ENCODE results near the gene TPPP.

The TPPP gene

DNA sequence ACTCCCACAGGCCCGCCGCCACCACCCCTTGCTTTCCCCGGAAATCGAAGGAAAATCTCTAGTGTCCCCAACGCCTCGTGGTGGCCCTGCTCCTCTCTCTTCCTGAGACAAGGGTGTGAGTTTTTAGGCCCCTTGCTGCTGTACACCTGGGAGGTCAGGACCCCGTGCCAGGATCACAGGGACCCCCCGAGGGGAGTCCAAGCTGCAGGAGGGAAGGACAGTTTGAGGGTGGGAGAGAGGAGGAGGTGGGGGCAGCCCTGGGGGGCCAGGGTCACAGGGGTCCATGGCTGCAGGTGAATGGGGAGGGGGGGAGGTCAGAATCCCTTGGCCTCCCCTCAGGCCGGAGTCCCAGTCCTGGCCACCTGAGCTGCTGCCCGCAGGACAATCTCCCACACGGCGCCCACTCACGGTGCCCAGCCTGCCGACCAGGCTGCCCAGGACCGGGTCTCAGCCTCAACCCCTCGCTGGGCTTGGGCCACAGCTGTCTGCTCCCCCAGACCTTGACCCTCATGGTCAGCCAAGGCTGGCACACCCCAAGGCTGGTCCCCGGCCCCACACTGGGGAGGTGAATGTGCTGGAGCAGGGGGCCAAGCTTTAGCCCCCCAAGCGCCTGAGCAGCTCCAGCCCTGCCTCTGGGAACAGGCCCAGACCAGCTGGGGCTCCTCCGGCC, 19.9 kb downstream of the TPPP start:
- no peak for TF ChIP-seq CTCF (IDR thresholded peaks at IDR 0.05; ENCODE audit: insufficient read depth, low read depth, low read length, missing control alignments)
- no peak overlapping the region for H3K4me3 ChIP-seq (ENCODE audit: low read length)
- DNase-seq (ENCODE audit: low read depth), result no peak

DNA sequence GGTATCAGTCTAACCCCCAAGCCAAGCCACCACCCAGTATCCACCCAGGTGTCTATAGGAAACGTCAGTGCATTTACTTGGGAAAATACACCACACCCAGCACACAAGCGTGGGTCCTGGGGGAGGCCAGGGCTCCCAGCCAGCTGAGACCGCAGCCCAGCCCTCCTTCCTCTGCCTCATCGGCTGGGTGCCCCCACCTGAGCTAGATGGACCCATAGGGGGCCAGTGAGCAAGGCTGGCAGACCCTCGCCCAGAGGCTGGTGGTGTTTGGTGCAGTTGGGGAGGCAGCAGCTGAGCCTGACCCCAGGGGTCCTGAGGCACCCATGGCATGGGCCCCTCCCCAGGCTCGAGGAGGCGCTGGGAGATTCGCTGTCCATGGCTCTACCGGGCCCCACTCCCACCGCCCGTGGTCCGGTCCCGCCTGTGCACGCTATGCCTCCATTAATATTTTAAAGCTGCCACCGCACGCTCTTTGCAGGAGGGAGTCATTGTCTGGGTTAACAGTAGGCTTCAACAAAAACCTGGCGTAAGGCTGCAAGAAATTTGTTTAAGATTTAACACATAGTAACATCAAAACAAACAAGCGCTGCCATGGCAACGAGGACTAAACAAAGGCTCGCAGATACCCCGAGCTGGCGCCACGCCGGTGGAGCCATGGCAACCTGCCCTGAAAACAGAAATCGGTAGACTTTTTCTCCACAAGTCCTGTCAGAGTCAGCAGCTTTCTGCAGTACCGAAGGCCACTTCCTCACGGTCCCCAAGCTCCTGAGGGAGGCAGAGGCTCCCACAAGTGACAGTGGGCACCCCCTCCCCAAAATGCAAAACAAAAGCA, 20.6 kb downstream of the TPPP start:
- TF ChIP-seq CTCF (IDR thresholded peaks at IDR 0.05; ENCODE audit: insufficient read depth, low read depth, low read length, missing control alignments), result no peak
- peak; percentile 72 for DNase-seq (ENCODE audit: low read depth)
- H3K4me3 ChIP-seq (ENCODE audit: low read length), result no peak overlapping the region

GRCh38 chr5:671459-672328, 21.5 kb downstream of the TPPP start:
- peak; percentile 92 for TF ChIP-seq CTCF (IDR thresholded peaks at IDR 0.05; ENCODE audit: insufficient read depth, low read depth, low read length, missing control alignments)
- H3K4me3 ChIP-seq (ENCODE audit: low read length), result no peak overlapping the region
- peak; percentile 57 for DNase-seq (ENCODE audit: low read depth)

DNA sequence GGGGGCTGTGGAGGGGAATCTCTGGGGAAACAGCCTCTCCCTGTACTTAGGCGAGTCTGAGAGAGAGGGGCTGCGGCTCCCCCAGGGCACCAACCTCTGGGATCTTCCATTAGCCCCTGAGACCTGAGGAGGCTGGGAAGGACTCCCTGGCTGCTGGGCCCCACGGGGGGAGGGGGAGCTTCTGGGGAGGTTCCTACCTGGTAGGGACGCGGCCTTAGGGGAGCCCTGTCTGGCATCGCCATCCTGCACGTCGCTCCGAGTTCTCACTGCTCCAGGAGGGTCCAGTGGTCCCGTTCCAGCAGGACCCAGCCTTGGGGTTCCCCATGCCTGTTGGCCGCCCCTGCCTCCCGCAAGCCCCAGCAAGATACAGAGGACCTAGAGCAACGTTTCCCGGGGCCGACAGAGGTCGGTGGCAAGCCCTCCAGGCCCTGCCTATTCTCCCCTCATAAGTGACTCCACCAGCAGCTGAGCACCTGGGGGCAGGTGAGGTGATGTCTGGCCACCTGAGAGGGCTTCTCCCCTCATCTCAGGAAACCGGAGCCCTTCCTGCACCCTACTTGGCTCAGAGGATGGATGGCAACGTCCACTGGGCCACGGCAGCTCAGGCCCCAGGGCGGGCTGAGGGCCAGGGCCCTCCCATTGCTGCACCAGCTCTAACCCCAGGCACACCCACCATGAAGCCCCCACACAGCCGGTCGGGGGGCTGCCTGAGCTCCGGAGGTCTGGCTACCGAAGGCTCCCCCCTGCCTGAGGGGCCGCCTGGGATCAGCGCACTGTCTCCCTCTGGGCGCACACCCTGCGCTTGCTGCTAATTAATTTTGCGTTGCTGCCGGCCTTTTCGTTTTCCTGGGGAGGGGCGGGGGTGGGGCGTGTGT, 22.5 kb downstream of the TPPP start:
- H3K4me3 ChIP-seq (ENCODE audit: low read length), result no peak overlapping the region
- no peak for DNase-seq (ENCODE audit: low read depth)
- TF ChIP-seq CTCF (IDR thresholded peaks at IDR 0.05; ENCODE audit: insufficient read depth, low read depth, low read length, missing control alignments), result no peak

- DNase-seq (ENCODE audit: low read depth), result no peak
- no peak for TF ChIP-seq CTCF (IDR thresholded peaks at IDR 0.05; ENCODE audit: insufficient read depth, low read depth, low read length, missing control alignments)
- no peak overlapping the region for H3K4me3 ChIP-seq (ENCODE audit: low read length)
Measured at GRCh38 chr5:669842-670395, 23.2 kb downstream of the TPPP start.

All from epithelial cell of esophagus (primary cell).